ENCODE measurements around the gene PDE4DIP.
"Not testable (repeated sequence)": the region's sequence is repeated elsewhere in the genome, so short reads cannot be mapped to it uniquely, and the experiment has no call there.

The PDE4DIP gene

GRCh38 chr1:148977785-148978184 lies 133.6 kb downstream of the PDE4DIP start:
- DNase-seq = not testable (repeated sequence)

GRCh38 chr1:148989378-148989777 lies 145.2 kb downstream of the PDE4DIP start:
- not testable (repeated sequence) for DNase-seq

- not testable (repeated sequence) for DNase-seq
Measured at GRCh38 chr1:148990233-148990788, 146.1 kb downstream of the PDE4DIP start.

GRCh38 chr1:148991818-148992217 lies 147.6 kb downstream of the PDE4DIP start:
- DNase-seq = not testable (repeated sequence)

- DNase-seq = not testable (repeated sequence)
Measured at GRCh38 chr1:148992364-148992763, 148.1 kb downstream of the PDE4DIP start.

- not testable (repeated sequence) for DNase-seq
Measured at GRCh38 chr1:148996449-148997224, 152.4 kb downstream of the PDE4DIP start.

- DNase-seq = not testable (repeated sequence)
Measured at GRCh38 chr1:148997405-148997804, 153.2 kb downstream of the PDE4DIP start.

- not testable (repeated sequence) for DNase-seq
Measured at GRCh38 chr1:149002664-149003063, 158.4 kb downstream of the PDE4DIP start.

- DNase-seq = not testable (repeated sequence)
Measured at GRCh38 chr1:149008326-149008725, 164.1 kb downstream of the PDE4DIP start.

- not testable (repeated sequence) for DNase-seq
Measured at GRCh38 chr1:149008769-149009168, 164.5 kb downstream of the PDE4DIP start.

GRCh38 chr1:149009761-149010160 lies 165.5 kb downstream of the PDE4DIP start:
- DNase-seq = not testable (repeated sequence)

- not testable (repeated sequence) for DNase-seq
Measured at GRCh38 chr1:149012599-149012998, 168.4 kb downstream of the PDE4DIP start.

GRCh38 chr1:149013513-149013912 lies 169.3 kb downstream of the PDE4DIP start:
- DNase-seq = not testable (repeated sequence)

- DNase-seq = not testable (repeated sequence)
Measured at GRCh38 chr1:149015522-149015921, 171.3 kb downstream of the PDE4DIP start.

- DNase-seq = not testable (repeated sequence)
Measured at GRCh38 chr1:149016626-149017025, 172.4 kb downstream of the PDE4DIP start.

- not testable (repeated sequence) for DNase-seq
Measured at GRCh38 chr1:149018577-149018976, 174.3 kb downstream of the PDE4DIP start.

- not testable (repeated sequence) for DNase-seq
Measured at GRCh38 chr1:149024327-149024726, 180.1 kb downstream of the PDE4DIP start.

- not testable (repeated sequence) for DNase-seq
Measured at GRCh38 chr1:149033916-149034315, 189.7 kb downstream of the PDE4DIP start.

- not testable (repeated sequence) for DNase-seq
Measured at GRCh38 chr1:149043056-149043455, 198.8 kb downstream of the PDE4DIP start.

GRCh38 chr1:149064611-149065010 lies 220.4 kb downstream of the PDE4DIP start:
- not testable (repeated sequence) for DNase-seq

GRCh38 chr1:149075505-149076127 lies 231.4 kb downstream of the PDE4DIP start:
- DNase-seq = not testable (repeated sequence)
